ENCODE results near the gene FARS2.

DNA sequence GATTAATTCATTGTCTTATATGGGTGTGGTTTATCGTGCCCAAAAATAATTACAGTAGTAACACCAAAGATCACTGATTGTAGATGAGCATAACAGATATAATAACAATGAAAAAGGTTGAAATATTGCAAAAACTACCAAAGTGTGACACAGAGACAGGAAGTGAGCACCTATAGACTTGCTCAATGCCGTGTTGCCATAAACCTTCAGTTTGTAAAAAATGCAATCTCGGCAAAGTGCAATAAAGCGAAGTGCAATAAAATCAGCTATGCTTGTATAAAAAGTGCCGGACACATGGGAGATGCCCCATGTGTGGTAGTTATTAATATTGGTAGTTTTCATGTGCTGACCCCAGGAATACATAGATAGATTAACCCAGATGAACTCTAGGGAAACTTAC is 552.8 kb downstream of the FARS2 start:
- TF ChIP-seq JUND (IDR thresholded peaks at IDR 0.05; ENCODE audit: borderline replicate concordance, low read depth, low read length) (no peak), JUND (tag; IDR thresholded peaks at IDR 0.05; ENCODE audit: borderline replicate concordance, low read depth, low read length) (no peak), PPARD (CRISPR knock-in tag; IDR thresholded peaks at IDR 0.05) (no peak), IRF2 (CRISPR knock-in tag; IDR thresholded peaks at IDR 0.05) (no peak), ZNF384 (IDR thresholded peaks at IDR 0.05; ENCODE audit: low read depth, low read length) (no peak), PYGO2 (tag; IDR thresholded peaks at IDR 0.05) (no peak), SPI1 (IDR thresholded peaks at IDR 0.05; ENCODE audit: borderline replicate concordance, low read depth, low read length) (no peak), CBFB (CRISPR knock-in tag; IDR thresholded peaks at IDR 0.05) (no peak), FOXM1 (IDR thresholded peaks at IDR 0.05; ENCODE audit: low read depth) (no peak), FOXM1 (CRISPR knock-in tag; IDR thresholded peaks at IDR 0.05; ENCODE audit: low read depth) (no peak)
- TF ChIP-seq, protein P1, sequence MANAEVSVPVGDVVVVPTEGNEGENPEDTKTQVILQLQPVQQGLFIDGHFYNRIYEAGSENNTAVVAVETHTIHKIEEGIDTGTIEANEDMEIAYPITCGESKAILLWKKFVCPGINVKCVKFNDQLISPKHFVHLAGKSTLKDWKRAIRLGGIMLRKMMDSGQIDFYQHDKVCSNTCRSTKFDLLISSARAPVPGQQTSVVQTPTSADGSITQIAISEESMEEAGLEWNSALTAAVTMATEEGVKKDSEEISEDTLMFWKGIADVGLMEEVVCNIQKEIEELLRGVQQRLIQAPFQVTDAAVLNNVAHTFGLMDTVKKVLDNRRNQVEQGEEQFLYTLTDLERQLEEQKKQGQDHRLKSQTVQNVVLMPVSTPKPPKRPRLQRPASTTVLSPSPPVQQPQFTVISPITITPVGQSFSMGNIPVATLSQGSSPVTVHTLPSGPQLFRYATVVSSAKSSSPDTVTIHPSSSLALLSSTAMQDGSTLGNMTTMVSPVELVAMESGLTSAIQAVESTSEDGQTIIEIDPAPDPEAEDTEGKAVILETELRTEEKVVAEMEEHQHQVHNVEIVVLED (CRISPR knock-in tag; IDR thresholded peaks at IDR 0.05) = no peak
- TF ChIP-seq, protein P2, sequence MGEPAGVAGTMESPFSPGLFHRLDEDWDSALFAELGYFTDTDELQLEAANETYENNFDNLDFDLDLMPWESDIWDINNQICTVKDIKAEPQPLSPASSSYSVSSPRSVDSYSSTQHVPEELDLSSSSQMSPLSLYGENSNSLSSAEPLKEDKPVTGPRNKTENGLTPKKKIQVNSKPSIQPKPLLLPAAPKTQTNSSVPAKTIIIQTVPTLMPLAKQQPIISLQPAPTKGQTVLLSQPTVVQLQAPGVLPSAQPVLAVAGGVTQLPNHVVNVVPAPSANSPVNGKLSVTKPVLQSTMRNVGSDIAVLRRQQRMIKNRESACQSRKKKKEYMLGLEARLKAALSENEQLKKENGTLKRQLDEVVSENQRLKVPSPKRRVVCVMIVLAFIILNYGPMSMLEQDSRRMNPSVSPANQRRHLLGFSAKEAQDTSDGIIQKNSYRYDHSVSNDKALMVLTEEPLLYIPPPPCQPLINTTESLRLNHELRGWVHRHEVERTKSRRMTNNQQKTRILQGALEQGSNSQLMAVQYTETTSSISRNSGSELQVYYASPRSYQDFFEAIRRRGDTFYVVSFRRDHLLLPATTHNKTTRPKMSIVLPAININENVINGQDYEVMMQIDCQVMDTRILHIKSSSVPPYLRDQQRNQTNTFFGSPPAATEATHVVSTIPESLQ (CRISPR knock-in tag; IDR thresholded peaks at IDR 0.05) = no peak
- TF ChIP-seq, protein P3, sequence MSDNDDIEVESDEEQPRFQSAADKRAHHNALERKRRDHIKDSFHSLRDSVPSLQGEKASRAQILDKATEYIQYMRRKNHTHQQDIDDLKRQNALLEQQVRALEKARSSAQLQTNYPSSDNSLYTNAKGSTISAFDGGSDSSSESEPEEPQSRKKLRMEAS (CRISPR knock-in tag; IDR thresholded peaks at IDR 0.05) = no peak
